HG03064 (cell line): ENCODE measurements around the gene SMIM24.
"Not testable (repeated sequence)": the region's sequence is repeated elsewhere in the genome, so short reads cannot be mapped to it uniquely, and the experiment has no call there.

Source experiments
- ATAC-seq: cut with Tn5 transposase; IDR thresholded peaks from one replicate; pipeline ENCODE4 v1.9.1; 2021; ENCODE audit warnings: low read depth; ENCODE audit not compliant: unreplicated experiment

The SMIM24 gene

DNA sequence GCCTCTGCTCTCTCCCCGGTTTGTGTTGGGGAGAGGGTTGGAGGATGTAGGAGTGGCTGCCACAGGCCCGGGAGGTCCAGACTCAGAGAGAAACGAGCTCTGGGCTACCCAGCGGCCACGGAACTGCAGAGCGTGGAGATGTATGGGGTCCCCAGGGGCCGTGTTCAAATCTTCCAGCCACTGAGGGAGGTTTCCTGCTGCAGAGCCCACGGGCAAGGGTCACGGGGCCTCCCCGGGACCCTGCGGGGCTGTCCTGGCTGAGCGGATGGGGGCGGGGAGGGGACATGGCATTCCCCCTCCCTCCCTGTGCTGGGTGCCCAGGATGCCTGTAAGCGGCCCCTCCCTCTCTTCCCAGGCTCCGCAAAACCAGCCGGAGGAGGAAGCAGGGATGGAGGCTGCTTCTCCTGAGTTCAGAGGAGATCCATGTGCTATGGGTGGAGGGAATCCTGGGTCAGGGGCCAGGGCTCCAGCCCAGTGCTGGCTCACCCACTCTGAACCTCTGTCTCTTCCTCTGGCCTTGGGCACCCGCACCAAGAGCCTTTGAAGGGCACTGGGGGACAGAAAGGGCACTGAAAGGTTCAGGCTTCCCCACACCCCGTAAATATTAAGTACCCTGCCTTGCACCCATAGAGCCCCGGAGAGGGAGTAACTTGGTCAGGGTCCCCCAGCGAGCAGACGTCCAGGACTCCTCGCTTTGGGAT lies 22.6 kb downstream of the SMIM24 start:
- ATAC-seq = no peak

DNA sequence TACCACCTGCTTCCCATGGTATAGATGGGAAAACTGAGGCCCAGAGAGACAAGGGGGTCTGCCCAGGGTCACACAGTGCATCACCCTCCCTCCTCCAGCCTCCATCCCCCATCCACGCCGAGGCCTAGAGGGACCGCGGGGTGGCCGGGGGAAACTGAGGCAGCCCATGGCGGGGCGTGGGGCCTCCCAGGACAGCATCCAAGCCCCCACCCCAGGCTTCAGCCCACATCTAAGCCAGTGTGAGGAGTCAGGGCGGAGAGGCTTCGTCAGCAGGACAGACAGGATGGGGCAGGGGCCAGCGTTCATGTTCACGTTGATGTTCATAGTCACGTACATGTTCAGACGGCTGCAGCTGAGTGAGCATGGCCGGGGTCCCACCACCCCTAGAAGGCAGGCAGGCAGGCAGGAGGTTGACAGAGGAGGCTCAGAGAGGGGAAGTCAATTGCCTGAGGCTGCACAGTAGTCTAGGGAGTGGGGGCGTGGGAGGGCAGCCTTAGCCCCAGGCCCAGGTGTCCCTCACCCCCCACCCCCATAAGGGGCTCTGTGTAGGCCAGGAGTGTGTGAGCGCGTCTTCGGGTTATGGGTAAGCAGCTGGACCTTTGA lies 23.3 kb downstream of the SMIM24 start:
- no peak for ATAC-seq

- ATAC-seq = no peak
Measured at GRCh38 chr19:3455960-3456601, 24.2 kb downstream of the SMIM24 start.

DNA sequence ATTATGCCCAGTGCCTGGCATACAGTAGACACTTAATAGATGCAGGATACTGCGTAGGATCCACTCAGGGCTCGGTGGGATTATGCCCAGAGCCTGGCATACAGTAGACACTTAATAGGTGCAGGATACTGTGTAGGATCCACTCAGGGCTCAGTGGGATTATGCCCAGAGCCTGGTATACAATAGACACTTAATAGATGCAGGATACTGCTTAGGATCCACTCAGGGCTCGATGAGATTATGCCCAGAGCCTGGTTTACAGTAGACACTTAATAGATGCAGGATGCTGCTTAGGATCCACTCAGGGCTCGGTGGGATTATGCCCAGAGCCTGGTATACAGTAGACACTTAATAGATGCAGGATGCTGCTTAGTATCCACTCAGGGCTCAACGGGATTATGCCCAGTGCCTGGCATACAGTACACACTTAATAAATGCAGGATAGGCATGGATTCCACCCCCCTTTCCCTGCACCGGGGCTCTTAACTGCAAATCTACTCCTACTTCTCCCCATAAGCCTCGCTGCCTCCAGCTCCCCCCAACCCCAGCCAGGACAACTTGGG lies 24.9 kb downstream of the SMIM24 start:
- ATAC-seq = no peak

DNA sequence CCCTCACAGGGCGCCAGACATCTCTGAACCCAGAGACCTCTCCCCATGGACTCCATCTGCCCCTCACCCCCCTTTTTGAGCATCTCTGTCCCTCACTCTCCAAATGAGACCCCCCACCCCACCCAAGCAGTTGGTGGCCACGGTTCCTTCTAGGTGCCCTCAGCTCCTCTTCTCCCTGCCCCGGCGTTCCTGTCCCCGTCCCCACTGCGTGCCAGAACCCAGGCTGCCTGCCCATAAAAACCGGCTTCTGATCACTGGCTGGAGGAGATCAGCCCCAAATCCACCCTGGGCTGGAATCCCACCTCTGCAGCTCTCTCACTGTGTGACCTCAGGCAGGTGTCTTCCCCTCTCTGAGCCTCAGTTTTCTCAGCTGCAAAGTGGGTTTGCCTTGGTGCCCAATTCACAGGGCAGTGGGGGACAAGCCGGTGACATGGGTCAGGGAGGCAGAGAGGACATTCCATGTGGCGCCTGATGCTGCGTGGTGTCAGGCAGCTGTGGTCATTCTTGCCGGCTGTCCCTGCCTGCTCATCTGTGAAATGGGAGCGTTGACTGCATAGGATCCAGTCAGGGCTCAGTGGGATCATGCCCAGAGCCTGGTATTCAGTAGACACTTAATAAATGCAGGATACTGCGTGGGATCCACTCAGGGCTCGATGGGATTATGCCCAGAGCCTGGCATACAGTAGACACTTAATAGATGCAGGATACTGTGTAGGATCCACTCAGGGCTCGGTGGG lies 25.5 kb downstream of the SMIM24 start:
- no peak for ATAC-seq

GRCh38 chr19:3453840-3454239 lies 26.5 kb downstream of the SMIM24 start:
- no peak for ATAC-seq

- not testable (repeated sequence) for ATAC-seq
Measured at GRCh38 chr19:3452942-3453214, 27.4 kb downstream of the SMIM24 start.

DNA sequence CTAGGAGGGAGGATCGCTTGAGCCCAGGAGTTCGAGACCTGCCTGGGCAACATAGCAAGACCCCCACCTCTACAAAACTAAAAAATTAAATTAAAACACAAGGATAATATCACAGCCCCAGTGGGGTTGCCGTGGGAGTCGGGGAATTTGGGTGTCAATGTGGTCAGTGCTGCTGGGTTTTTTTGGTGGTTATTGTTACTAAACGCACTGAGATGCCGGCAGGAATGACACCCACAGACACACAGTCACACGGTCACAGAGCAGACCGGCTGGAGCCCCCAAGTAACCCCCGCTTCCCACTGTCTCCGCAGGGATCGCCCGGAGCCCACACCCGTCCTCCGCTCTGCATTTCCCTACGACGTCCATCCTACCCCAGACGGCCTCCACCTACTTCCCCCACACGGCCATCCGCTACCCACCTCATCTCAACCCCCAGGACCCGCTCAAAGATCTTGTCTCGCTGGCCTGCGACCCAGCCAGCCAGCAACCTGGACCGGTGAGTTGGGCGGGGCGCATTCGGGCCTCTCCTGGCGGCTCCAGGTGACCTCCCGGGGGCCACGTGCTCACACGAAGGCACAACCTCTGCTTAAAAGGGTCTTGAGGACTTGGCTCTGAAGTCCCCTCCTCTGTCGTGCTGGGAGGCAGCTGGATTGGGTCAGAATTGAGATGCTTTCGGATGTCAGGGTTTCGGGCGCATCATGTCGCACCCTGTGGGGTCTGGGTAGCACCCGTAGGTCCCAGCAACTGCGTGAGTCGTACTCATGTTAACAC lies 28.0 kb downstream of the SMIM24 start:
- ATAC-seq = no peak

DNA sequence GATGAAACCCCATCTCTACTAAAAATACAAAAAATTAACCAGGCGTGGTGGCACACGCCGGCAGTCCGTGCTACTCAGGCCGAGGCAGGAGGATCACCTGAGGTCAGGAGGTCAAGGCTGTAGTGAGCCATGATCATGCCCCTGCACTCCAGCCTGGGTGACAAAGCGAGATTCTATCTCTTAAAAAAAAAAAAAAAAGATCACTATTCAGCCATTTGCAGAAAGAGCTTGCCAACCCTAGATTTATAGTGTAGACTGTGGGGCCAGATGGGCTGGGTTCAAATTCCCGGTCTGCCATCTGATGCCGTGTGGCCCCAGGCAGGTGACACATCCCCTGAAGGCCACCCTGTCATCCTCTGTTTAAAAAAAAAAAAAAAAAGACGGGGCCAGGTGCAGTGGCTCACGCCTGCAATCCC lies 28.9 kb downstream of the SMIM24 start:
- no peak for ATAC-seq

- no peak for ATAC-seq
Measured at GRCh38 chr19:3450796-3451411, 29.4 kb downstream of the SMIM24 start.

GRCh38 chr19:3448616-3449334 lies 31.6 kb downstream of the SMIM24 start:
- no peak for ATAC-seq

- ATAC-seq = not testable (repeated sequence)
Measured at GRCh38 chr19:3446657-3447056, 33.7 kb downstream of the SMIM24 start.

- no peak for ATAC-seq
Measured at GRCh38 chr19:3444695-3445234, 35.6 kb downstream of the SMIM24 start.

DNA sequence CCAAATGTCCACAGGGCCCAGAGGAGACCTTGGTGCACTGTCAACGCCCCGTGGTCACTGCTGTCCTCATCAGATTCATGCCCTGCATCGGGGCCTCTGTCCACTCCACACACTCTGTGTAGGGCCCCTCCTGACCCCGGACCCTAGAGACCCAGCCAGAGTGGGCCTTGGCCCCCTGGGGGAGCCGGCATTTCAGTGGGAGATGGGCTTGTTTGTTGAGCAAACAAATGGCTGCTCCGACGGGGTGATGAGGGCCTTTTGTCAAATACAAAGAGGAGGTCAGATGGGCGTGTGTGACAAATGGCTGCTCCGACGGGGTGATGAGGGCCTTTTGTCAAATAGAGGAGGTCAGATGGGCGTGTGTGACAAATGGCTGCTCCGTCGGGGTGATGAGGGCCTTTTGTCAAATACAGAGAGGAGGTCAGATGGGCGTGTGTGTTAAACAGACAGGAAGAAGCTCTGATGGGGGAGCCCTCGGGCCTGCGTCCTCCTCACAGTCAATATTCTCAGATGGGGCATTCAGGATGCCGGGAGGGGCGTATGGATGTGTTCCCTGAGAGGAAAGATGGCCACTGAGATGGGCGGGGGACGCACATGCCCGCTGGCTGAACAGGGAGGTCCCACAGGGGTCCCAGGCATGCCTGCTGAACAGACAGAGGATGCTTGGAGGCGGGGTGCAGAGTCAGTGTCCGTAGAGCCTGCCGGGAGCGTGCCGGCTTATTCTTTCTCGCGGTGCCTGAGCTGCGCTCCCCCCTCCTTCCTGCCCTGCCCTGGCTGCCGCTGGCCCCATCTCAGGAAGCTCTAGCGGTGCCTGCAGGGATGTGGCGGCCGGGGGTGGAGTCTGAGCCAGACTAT lies 36.3 kb downstream of the SMIM24 start:
- ATAC-seq = no peak

GRCh38 chr19:3442487-3443071 lies 37.7 kb downstream of the SMIM24 start:
- ATAC-seq = no peak

GRCh38 chr19:3441986-3442329 lies 38.4 kb downstream of the SMIM24 start:
- ATAC-seq = no peak

DNA sequence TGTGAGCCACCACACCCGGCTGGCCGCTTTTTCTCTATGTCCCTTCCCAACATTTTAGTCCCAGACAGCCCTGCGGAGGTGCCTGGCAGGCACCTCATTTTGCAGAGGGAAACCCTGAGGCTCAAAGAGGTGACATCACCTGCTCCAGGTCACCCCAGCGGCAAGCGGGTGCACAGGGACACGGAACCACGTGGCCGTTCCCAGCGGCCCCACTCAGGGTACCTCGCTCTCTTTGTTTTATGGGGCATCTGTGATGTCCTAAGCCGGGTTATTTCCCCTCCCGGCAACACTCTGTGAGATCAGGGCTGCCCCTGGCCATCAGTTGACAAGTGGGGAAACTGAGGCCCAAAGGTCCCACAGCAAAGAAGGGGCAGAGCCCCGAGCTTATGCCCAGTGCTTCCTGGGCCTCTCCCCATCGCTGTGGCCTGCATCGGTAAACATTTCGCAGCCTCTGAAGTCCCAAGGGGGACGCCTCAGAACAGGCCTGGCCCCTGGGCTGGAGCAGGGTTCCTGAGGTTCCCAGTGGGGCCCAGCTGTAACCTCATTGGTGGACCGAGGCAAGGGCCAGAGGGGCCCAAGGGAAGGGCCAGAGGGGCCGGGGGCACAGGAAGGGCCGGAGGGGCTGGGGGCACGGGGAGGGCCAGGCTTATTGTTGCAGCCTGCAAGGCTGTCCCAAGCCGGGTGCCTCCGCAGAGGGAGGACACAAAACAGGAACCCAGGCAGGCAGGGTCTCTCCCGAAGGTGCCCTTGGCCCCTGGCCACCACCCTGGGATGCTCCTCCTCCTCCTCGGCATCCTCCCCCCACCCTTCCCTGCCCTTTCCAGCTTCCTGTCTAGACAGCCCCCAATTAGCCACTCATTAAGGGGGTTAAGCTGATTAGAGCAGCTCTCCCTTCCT lies 39.0 kb downstream of the SMIM24 start:
- no peak for ATAC-seq
